SK-N-SH treated with all-trans-retinoic acid at 6 μM for 48 hours (cell line): ENCODE measurements around the gene THOC7.

Experiments used
- ATAC-seq: fragments of 200-7000 bp; cut with Tn5 transposase; 3 replicates; pipeline ENCODE4 v1.9.1; 2020; ENCODE audit warnings: mild to moderate bottlenecking, moderate library complexity
- ARNTL ChIP-seq: fragments of 450-650 bp; formaldehyde crosslinking; IDR thresholded peaks from 2 replicates; pipeline ENCODE4 v1.5.0; 2020; ENCODE audit warnings: low read depth, mild to moderate bottlenecking, moderate library complexity, borderline replicate concordance
- BACH2 ChIP-seq: fragments of 250-450 bp; sonication (Bioruptor Pico); IDR thresholded peaks from 2 replicates; pipeline ENCODE4 v1.9.0; 2021; ENCODE audit warnings: mild to moderate bottlenecking, borderline replicate concordance
- CREB5 ChIP-seq: fragments of 250-450 bp; sonication (Bioruptor Pico); IDR thresholded peaks from 2 replicates; pipeline ENCODE4 v1.5.1; 2020; ENCODE audit warnings: low read depth, mild to moderate bottlenecking, moderate library complexity
- CSDC2 ChIP-seq: fragments of 250-450 bp; sonication (Bioruptor Pico); IDR thresholded peaks from 2 replicates; pipeline ENCODE4 v1.5.0; 2020; ENCODE audit warnings: mild to moderate bottlenecking, moderate library complexity
- ESRRG ChIP-seq: fragments of 250-450 bp; sonication (Bioruptor Pico); IDR thresholded peaks from 2 replicates; pipeline ENCODE4 v1.6.1; 2021; ENCODE audit warnings: mild to moderate bottlenecking
- GLIS3 ChIP-seq: fragments of 250-450 bp; sonication (Bioruptor Pico); IDR thresholded peaks from 2 replicates; pipeline ENCODE4 v1.5.0; 2020; ENCODE audit warnings: mild to moderate bottlenecking, moderate library complexity
- ISL1 ChIP-seq: fragments of 250-450 bp; sonication (Bioruptor Pico); IDR thresholded peaks from 2 replicates; pipeline ENCODE4 v2.1.2; 2022; ENCODE audit warnings: mild to moderate bottlenecking, moderate library complexity
- OSR1 ChIP-seq: fragments of 250-450 bp; sonication (Bioruptor Pico); IDR thresholded peaks from 2 replicates; pipeline ENCODE4 v1.8.0; 2022; ENCODE audit warnings: moderate library complexity, mild to moderate bottlenecking, inconsistent platforms
- PATZ1 ChIP-seq: fragments of 250-450 bp; sonication (Bioruptor Pico); IDR thresholded peaks from 2 replicates; pipeline ENCODE4 v1.8.0; 2020; ENCODE audit warnings: mild to moderate bottlenecking, moderate library complexity, borderline replicate concordance
- POU6F1 ChIP-seq: fragments of 250-450 bp; sonication (Bioruptor Pico); IDR thresholded peaks from 2 replicates; pipeline ENCODE4 v1.8.0; 2021; ENCODE audit warnings: low read depth, mild to moderate bottlenecking, moderate library complexity, borderline replicate concordance
- PPARA ChIP-seq: fragments of 250-450 bp; sonication (Bioruptor Pico); IDR thresholded peaks from 2 replicates; pipeline ENCODE4 v1.5.0; 2020; ENCODE audit warnings: mild to moderate bottlenecking, borderline replicate concordance
- RARB ChIP-seq: fragments of 250-450 bp; sonication (Bioruptor Pico); IDR thresholded peaks from 2 replicates; pipeline ENCODE4 v1.8.0; 2021; ENCODE audit warnings: mild to moderate bottlenecking, moderate library complexity
- SNAI2 ChIP-seq: fragments of 250-450 bp; sonication (Bioruptor Pico); IDR thresholded peaks from 2 replicates; pipeline ENCODE4 v1.5.0; 2020; ENCODE audit warnings: mild to moderate bottlenecking, moderate library complexity
- TCF4 ChIP-seq: fragments of 250-450 bp; sonication (Bioruptor Pico); IDR thresholded peaks from 2 replicates; pipeline ENCODE4 v1.8.0; 2021; ENCODE audit warnings: mild to moderate bottlenecking, moderate library complexity, borderline replicate concordance
- TOX ChIP-seq: fragments of 250-450 bp; sonication (Bioruptor Pico); IDR thresholded peaks from 2 replicates; pipeline ENCODE4 v1.8.0; 2021; ENCODE audit warnings: mild to moderate bottlenecking, moderate library complexity, borderline replicate concordance
- TSHZ2 ChIP-seq: fragments of 250-450 bp; sonication (Bioruptor Pico); IDR thresholded peaks from 2 replicates; pipeline ENCODE4 v1.5.0; 2020; ENCODE audit warnings: mild to moderate bottlenecking, moderate library complexity
- ZC3H10 ChIP-seq: fragments of 250-450 bp; sonication (Bioruptor Pico); IDR thresholded peaks from 2 replicates; pipeline ENCODE4 v1.5.1; 2021; ENCODE audit warnings: mild to moderate bottlenecking, moderate library complexity
- ZFP30 ChIP-seq: fragments of 450-650 bp; formaldehyde crosslinking; IDR thresholded peaks from 2 replicates; pipeline ENCODE4 v1.5.0; 2022; ENCODE audit warnings: mild to moderate bottlenecking, moderate library complexity
- ZNF565 ChIP-seq: fragments of 450-650 bp; formaldehyde crosslinking; conservative IDR thresholded peaks from 2 replicates; pipeline ENCODE4 v1.5.0; 2020; ENCODE audit warnings: low read depth, mild to moderate bottlenecking, moderate library complexity
- ZNF70 ChIP-seq: fragments of 450-650 bp; formaldehyde crosslinking; IDR thresholded peaks from 2 replicates; pipeline ENCODE4 v1.5.0; 2020; ENCODE audit warnings: mild to moderate bottlenecking, moderate library complexity
- ZNF8 ChIP-seq: fragments of 450-650 bp; formaldehyde crosslinking; IDR thresholded peaks from 2 replicates; pipeline ENCODE4 v1.5.0; 2020; ENCODE audit warnings: mild to moderate bottlenecking, moderate library complexity

Gene THOC7

GRCh38 chr3:63851287-63851686, 12.3 kb downstream of the THOC7 start:
- no peak for ATAC-seq
- no peak for TF ChIP-seq ZNF565
- no peak for TF ChIP-seq GLIS3
- TF ChIP-seq ZNF8 (CRISPR knock-in tag), result no peak
- no peak for TF ChIP-seq ZNF70 (CRISPR knock-in tag)
- no peak for TF ChIP-seq OSR1 (CRISPR knock-in tag)
- TF ChIP-seq ZC3H10 (CRISPR knock-in tag), result no peak
- no peak for TF ChIP-seq BACH2 (CRISPR knock-in tag)
- no peak for TF ChIP-seq POU6F1 (CRISPR knock-in tag)
- TF ChIP-seq ZFP30 (CRISPR knock-in tag), result no peak
- no peak for TF ChIP-seq TOX (CRISPR knock-in tag)
- no peak for TF ChIP-seq SNAI2 (CRISPR knock-in tag)
- no peak for TF ChIP-seq CREB5
- no peak for TF ChIP-seq ARNTL (CRISPR knock-in tag)

- no peak for TF ChIP-seq SNAI2 (CRISPR knock-in tag)
- no peak for TF ChIP-seq ZFP30 (CRISPR knock-in tag)
- TF ChIP-seq ARNTL (CRISPR knock-in tag), result no peak
- TF ChIP-seq ZNF8 (CRISPR knock-in tag), result no peak
- TF ChIP-seq CREB5, result no peak
- no peak for TF ChIP-seq PPARA (CRISPR knock-in tag)
- TF ChIP-seq POU6F1 (CRISPR knock-in tag), result no peak
- TF ChIP-seq GLIS3, result no peak
- no peak for TF ChIP-seq TOX (CRISPR knock-in tag)
- TF ChIP-seq PATZ1, result no peak
- no peak for TF ChIP-seq TCF4 (CRISPR knock-in tag)
- no peak for TF ChIP-seq TSHZ2 (CRISPR knock-in tag)
- TF ChIP-seq OSR1 (CRISPR knock-in tag), result no peak
Measured at GRCh38 chr3:63849175-63849574, 14.4 kb downstream of the THOC7 start.

GRCh38 chr3:63847718-63848450, 15.7 kb downstream of the THOC7 start:
- ATAC-seq, result no peak
- TF ChIP-seq ESRRG (CRISPR knock-in tag) (no peak), PPARA (CRISPR knock-in tag) (no peak), SNAI2 (CRISPR knock-in tag) (no peak), RARB (CRISPR knock-in tag) (no peak), CSDC2 (CRISPR knock-in tag) (no peak), PATZ1 (no peak), ZNF565 (no peak), ZC3H10 (CRISPR knock-in tag) (no peak), ARNTL (CRISPR knock-in tag) (no peak), ZNF70 (CRISPR knock-in tag) (no peak), GLIS3 (no peak), ZNF8 (CRISPR knock-in tag) (no peak), TOX (CRISPR knock-in tag) (no peak), ISL1 (CRISPR knock-in tag) (no peak), OSR1 (CRISPR knock-in tag) (no peak), CREB5 (no peak), BACH2 (CRISPR knock-in tag) (no peak)

More at GRCh38 chr3:63849175-63849574, 14.4 kb downstream of the THOC7 start:
- no peak for ATAC-seq
